Amygdala (tissue), 56 donors: ENCODE results near the gene DLG1.
"Not testable (repeated sequence)": the region's sequence is repeated elsewhere in the genome, so short reads cannot be mapped to it uniquely, and the experiment has no call there.

Source experiments
- DNase-seq, 56 donors: peaks; one replicate each; lab custom pipeline; 2025; lab: John Stamatoyannopoulos, UW

Gene DLG1

DNA sequence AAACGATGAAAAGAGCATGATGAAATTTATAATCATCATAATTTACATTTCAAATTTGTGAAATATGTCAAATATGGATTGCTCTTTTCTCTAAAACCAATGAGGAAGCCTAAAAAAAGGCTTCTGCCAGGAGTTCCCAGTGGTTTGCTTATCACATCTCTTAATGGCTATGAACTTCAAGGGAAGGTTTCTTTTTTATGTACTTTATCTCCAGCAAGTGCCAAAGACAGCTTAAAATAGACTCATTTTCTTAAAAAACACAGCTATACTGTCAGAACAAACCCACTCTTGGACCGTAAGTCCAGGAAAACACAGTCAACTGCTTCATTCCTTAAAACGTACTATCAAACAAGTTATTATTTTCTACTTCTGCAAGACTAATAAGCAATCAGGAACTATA, 80.2 kb downstream of the DLG1 start:
- DNase-seq, result no peak

DNA sequence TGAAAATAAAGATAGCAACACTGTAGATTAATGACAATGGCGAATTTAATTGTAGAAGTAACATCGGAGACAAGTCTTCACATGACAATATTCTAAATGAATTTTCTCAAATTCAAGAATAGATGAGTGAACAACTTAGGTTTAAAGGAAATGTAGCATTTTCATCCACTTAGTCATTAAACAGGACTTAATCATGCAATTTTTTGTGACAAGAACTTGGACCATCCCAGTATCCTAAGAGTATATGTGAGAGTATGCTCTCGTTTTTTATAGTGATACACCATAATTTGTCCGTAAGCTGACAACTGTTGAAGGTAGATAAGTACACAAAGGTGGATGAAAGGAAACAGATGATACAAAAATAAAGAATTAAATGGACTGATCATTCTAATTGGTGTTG, 81.5 kb downstream of the DLG1 start:
- no peak for DNase-seq

DNA sequence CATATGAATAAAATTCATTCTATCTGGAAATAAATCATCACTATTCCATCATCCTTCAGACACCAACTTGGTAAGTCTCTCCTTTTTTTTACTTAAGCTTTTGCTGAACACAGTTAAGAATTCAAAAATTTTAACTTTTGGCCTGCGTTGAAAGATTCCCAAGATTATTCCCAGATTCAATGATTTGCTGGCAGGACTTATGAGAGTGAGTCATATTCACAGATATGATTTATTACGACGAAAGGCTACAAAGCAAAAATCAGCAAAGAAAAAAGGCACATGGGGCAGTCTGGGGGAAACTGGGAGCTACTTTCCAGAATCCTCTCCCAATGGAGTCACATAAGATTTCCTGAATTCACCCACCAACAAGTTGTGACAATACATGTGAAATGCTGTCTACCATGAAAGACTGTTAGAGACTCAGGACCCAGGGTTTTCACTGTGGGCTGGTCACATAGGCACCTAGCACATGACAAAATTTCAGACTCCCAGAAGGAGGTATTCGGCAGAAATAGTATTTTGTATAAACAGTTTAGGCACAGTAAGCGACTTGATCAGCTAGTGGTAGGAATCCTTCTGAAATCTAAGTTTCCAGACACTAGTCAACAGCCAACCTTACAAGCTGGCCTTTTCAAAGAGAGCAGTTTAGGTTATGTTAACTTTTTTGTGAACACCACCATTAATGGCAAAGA, 82.1 kb downstream of the DLG1 start:
- DNase-seq, result no peak

DNA sequence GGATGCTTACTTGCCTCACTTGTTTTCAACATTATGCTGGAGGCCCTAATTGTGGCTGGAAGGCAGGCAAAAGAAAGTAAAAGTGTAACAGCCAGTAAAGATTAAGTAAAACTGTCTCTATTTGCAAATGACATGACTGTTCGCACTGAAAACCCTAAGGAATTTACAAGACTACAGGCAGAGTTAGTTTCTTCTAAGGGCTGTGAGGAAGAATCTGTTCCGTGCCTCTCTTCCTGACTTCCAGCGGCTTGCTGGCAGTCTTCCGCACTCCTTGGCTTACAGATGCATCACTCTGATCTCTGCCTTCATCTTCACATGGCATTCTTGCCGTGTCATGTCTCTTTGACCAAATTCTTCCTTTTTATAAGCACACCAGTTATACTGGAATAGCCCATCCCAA, 86.1 kb downstream of the DLG1 start:
- DNase-seq, result no peak

DNA sequence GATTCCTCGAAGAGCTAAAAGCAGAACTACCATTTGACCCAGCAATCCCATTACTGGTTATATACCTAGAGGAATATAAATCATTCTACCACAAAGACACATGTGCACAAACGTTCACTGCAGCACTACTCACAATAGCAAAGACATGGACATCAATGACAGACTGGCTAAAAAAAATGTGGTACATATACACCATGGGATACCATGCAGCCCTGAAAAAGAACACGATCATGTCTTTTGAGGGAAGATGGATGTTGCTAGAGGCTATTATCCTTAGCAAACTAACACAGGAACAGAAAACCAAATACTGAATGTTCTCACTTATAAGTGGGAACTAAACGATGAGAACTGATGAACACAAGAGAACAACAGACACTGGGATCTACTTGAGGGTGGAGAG, 86.7 kb downstream of the DLG1 start:
- DNase-seq, result not testable (repeated sequence)

DNA sequence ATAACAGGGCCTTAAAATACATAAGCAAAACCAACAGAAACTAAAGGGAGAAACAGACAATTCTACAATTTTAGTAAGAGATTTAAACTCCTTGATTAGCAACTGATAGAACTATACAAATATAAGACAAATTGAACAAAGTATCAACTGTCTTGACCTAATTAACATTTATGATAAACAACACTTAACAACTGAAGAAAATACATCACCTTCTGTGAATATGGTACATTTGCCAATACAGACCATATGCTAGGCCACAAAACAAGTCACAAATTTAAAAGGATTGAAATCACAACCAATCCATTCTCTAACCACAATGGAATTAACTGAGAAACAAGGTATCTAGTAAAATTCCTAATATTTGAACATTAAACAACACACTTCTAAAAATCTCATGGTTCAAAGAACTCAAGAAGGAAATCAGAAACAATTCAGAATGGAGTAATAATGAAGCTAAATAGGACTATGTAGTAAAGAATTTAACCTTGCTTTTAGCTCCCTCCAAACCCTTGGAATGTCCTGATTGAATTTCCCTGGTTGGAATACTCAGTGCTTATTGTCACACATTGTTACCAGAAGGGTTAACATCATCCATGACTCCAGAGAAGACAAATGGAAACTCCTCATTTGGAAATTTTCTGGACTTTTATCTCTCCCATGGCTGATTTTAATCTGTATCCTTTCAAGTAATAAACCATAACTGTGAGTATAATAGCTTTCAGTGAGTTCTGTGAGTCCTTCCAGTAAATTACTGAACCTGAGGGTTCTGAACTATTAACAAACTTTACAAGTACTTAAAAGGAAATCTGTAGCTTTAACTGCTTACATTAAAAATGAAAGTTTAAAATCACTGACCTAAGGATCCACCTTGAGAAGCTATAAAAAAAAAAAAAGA, 88.8 kb downstream of the DLG1 start:
- no peak for DNase-seq

DNA sequence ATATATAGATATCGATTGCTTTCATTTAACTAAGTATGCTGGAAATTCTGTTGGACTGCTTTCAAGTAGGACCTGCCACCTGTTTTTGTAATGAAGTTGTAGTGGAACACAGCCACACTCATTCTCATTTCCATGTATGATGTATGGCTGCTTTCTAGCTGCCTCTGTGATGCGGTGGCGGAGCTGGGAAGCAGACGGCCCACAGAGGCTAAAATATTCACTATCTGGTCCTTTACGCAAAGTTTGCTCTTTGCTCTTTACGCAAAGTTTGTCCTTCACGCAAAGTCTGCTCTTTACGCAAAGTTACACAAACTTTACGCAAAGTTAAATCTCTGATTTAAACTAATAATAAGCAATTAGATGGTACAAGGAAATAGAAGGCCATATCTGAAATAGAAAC, 91.5 kb downstream of the DLG1 start:
- no peak for DNase-seq

DNA sequence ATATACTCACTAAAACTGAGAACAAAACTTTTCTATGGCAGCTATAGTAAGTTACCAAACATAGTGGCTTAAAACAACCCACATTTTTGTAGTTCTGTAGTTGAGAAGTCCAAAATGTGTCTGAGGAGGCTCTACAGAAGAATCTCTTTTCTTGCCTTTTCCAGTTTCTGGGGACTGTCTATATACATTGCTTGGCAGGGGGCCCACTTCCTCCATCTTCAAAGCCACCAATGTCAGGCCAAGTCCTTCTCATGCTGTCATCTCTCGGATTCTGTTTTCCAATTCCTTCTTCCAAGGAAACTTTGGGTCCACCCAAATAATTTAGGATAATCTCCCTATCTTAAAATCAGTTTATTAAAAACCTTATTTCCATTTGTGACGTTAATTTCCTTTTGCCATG, 92.7 kb downstream of the DLG1 start:
- no peak for DNase-seq

DNA sequence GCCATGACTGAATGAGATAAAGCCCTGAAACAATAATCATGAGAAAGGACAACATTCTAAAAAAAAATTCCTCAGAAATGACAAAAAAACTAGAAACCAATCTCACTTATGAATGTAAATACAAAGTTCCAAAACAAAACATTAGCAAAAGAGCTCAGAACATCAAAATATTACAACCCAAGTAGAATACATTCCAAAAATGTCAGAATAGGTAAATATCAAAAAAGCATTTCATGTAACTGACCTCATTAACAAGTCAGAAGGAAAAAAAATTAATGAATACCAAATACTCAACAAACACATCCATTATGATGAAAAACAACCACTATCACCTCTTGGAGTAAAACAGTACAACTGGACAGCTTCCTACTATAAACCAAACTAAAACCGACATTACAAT, 93.1 kb downstream of the DLG1 start:
- no peak for DNase-seq

DNA sequence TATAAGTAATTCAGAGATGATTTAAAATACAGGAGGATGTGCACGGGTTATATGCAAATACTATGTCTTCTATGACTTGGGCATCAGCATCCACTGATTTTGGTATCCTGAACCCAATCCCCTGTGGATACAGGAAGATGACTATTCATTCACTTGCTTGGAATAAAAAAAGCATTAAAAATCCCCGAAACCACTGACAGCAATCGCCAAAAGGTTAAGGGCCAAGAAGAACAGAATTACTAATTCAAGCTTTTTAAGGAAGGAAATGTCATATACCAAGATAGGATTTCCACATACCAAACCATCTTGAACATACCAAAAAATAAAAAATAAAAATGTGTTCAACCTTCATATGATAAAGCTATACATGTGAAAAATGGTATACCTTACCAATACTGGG, 93.7 kb downstream of the DLG1 start:
- no peak for DNase-seq

DNA sequence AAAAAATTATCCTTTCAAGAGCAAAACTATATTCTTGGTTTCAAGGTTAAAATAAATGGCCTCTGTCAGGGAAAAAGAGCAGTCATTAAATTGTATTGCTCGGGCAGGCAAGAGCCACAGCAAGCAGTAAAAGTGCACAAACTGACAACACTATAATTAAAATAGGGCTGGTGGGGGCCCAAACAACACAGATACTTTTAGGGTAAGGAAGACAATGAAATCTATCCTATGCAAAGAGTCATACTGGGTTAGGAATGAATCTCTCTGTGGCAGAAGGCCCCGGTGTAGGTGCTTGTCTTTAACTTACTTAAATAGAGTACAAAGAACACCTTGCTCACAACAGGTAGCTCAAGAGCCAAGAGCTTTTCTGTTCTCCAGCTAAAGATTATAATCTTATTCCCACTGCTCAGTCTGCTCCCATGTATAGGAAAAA, 94.7 kb downstream of the DLG1 start:
- no peak for DNase-seq

DNA sequence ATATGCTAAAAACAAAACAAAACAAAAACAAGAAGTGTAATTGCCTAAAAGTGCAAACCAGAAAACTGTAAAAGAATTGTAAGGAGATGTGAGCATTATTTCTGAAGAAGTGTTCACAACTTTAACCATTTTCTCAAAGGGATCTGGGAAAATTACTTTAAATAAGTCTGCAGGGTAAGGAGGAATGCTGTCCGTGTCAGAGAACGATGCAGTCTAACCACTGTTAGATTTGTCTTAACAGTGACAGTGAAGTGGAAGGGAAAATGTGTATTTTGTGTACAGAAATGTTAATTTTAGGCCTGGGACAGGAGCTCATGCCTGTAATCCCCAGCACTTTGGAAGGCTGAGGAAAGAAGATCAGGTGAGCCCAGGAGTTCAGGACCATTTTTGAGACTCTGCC, 95.7 kb downstream of the DLG1 start:
- DNase-seq, result no peak

DNA sequence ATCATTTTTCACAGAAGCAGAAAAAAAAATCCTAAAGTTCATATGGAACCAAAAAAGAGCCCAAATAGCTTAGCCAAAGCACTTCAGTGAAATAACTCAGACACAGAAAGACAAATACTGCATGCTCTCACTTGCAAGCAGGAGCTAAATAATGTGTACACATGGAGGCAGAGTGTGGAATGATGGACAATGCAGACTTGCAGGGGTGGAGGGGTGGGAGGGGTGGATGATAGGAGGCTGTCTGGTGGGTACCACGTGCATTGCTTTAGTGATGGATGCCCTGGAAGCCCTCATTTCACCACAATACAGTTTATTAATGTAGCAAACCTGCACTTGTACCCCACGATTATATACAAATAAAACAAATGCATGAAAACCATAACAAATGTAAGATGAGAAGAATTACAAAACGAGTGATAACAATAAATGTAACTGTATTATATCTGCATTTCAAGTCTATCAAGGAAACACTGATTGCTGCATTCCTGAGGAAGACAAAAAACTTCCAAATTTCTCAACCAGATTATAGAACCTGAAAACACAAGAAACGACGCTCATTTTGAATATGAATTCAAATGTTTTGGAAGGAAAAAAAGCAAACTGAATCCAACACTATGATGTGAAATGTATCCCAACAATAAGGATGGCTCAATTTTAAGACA, 96.5 kb downstream of the DLG1 start:
- DNase-seq, result no peak

DNA sequence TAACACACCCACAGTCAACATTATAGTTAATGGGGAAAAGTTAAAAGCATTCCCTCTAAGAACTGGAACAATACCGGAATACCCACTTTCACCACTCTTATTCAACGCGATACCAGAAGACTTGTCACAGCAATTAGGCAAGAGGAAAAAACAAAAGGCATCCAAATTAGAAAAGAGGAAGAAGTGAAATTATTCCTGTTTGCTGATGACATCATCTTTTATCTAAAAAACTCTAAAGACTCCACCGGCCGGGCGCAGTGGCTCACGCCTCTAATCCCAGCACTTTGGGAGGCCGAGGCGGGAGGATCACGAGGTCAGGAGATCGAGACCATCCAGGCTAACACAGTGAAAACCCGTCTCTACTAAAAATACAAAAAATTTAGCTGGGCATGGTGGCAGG, 97.6 kb downstream of the DLG1 start:
- not testable (repeated sequence) for DNase-seq

DNA sequence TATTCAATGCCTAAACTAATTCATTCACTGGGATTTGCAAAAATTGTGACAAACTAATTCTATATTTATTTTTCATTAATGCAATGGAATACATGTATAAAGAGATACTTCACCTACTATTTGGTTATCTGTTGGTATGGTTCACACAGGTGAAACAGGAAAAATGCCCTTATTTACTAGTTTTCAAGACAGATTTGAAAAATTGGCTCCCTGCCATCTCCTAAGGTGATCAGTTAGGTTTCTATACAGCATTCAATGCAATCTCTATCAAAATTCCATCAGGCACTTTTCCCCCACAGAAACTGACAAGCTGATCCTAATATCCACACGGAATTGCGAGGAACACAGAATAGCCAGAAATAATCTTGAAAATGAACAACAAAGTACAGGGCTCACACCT, 101.1 kb downstream of the DLG1 start:
- DNase-seq, result no peak

DNA sequence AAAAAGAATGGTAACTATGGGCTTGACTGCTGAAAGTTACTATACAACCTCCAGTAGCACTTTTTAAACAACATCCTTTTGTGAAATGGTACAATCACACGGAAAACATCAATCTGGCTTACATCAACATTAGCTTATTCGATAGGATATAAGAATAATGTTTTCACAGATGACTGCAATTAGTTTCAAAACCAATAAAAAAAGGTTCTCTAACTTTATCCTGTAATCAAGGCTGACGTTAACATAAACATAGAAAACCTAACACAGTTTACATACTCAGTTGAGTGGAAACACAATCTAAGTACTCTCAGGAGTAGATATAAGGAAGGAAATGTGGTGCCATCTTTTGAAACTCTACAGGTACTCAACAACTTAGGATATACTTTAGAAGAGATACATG, 102.2 kb downstream of the DLG1 start:
- no peak for DNase-seq

DNA sequence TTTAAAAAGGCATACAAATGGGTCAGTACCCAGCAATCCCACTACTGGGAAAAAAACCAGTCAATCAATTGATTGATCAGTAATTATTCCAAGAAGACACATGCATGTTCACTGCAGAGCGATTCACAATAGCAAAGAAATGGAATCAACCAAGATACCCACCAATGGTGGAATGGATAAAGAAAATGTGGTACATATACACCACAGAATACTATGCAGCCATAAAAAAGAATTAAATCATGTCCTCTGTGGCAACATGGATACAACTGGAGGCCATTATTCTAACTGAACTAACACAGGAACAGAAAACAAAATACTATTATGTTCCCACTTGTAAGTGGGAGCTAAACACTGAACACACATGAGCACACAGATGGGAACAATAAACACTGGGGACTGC, 103.1 kb downstream of the DLG1 start:
- no peak for DNase-seq

DNA sequence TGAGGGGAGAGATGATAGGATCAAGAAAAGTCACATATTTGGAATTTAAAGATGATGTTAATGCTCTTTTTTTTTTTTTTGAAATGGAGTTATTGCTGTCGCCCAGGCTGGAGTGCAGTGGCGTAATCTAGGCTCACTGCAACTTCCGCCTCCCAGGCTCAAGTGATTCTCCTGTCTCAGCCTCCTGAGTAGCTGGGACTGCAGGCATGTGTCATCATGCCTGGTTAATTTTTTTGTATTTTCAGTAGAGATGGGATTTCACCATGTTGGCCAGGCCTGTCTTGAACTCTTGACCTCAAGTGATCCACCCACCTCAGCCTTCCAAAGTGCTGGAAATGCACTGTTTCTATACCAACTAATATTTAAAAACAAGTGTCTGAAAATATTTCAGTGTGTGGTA, 104.7 kb downstream of the DLG1 start:
- DNase-seq, result not testable (repeated sequence)

DNA sequence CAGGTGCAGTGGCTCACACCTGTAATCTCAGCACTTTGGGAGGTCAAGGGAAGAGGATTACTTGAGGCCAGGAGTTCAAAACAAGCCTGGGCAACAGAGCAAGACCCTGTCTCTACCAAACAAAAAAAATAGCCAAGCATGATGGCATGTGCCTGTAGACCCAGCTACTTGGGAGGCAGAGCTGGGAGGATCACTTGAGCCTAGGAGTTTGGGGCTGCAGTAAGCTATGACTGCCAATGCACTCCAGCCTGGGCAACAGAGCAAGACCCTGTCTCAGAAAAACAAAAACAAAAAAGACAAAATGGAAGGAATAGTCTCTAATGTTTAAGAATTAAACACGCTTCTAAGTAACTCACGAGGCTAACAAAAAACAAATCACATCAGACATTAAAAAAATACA, 106.5 kb downstream of the DLG1 start:
- DNase-seq, result no peak

DNA sequence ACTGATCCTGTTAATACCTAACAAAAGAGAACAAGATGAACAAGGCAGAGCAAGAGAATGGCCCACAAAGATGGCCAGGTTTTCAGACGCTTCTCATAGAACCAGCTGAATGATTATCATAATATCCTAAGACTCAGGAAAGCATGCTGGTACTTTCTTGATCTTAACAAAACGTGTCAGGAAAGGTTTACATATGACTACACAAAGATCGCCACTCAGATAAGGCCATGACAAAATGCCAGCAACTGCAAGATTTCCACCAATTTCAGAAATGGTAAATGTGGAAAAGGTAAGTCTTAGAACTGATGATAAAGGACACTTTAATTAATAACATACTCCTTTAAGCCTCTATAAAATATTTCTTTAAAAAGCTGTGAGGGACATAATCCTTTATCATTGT, 108.8 kb downstream of the DLG1 start:
- no peak for DNase-seq

DNA sequence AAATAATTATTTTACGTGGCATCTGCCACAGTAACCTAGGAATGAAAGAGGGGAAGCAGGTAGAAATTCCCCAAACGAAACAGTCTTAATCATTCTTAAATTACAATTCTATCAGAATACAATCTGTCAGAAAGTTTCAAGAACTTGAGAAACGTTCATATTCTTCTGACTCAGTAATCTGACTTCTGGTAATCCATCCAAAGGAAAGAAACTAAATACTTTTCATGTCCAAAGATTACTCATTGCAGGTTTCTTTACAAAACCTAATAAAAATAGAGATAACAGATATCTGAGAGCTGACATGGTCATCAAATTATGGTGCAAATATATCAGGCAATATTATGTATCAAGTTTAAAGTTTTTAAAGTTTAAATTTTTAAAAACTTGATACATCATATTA, 109.4 kb downstream of the DLG1 start:
- DNase-seq, result no peak
